ENCODE results near the gene RAB42. TPM values are rescaled to one million over a fixed set of nuclear protein-coding genes. Genes with fewer than 3 reads are reported as not detected.
"Not testable (repeated sequence)": the region's sequence is repeated elsewhere in the genome, so short reads cannot be mapped to it uniquely, and the experiment has no call there.

The RAB42 gene
- total and polyA plus RNA-seq, 10 of the 15 experiments (the other 5 are each of a cell fraction or from before 2014, with no cell fraction given): 0.16 to 4.5 (median 0.49) TPM

DNA sequence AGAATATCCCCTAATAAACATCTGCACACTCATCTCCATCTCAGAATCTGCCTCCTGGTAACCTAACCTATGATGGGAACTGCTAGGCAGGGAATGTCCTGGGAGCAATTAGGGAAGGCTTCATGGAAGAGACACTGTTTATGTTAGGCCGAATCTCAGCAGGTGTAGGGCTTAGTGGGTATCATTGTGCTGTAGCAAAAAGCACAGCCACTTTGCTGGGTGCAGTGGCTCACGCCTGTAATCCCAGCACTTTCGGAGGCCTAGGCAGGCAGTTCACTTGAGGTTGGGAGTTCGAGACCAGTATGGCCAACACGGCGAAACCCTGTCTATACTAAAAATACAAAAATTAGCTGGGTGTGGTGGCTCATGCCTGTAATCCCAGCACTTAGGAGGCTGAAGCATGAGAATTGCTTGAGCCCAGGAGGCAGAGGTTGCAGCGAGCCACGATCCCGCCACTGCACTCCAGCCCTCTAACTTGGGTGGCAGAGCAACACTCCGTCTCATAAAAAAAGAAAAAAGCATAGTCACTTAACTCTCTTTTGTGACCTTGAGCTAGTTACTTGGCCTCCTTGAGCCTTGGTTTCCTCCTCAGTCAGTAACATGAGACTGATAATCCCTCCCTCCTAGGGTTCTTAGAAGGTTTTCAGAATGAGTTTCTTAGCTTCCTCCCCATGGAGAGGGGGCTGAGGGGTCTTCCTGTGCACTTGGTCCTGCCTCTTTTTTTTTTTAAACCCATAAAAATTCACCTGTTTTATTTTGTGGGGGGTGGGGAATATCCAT is 3.5 kb downstream of the RAB42 start:
- 97% methylated on average over 10 of the region's 10 CpGs for WGBS (ENCODE audit: insufficient coverage, insufficient replicate concordance, low lambda C conversion rate, missing lambda C conversion rate)
- Histone ChIP-seq H3K27me3 (replicated peaks in 1 of 2; ENCODE audit: control insufficient read depth in 2 of 2, insufficient read depth in 2 of 2, low read length in 1 of 2) (no peaks in the 10 kb centered on the region), H3K9me3 (replicated peaks; ENCODE audit: control insufficient read depth, insufficient read depth, low read length) (no peaks in the 10 kb centered on the region), H3K27ac (ENCODE audit: control insufficient read depth, insufficient read depth) (no peak overlapping the region), H3K79me2 (ENCODE audit: control insufficient read depth, insufficient read depth, low read length) (no peaks in the 10 kb centered on the region), H3K4me1 (ENCODE audit: control insufficient read depth, insufficient read depth, low read length) (peaks cover 13% of the 10 kb centered on the region), H4K20me1 (ENCODE audit: control insufficient read depth, insufficient read depth) (no peaks in the 10 kb centered on the region), H3K36me3 (ENCODE audit: control insufficient read depth in 2 of 2, insufficient read depth in 2 of 2, low read length in 1 of 2) (no peaks in the 10 kb centered on the region; a peak in 1 of 4 replicates), H2AFZ (ENCODE audit: control insufficient read depth, low read depth, low read length) (no peak overlapping the region), H3K4me3 (no peak overlapping the region), H3K4me2 (ENCODE audit: control insufficient read depth, insufficient read depth) (no peak overlapping the region), H3K9ac (ENCODE audit: control insufficient read depth, insufficient read depth, low read length) (no peak overlapping the region)
- POLR2A ChIA-PET: interaction anchor here (0.7 to 1.0 kb wide), 2 partner anchors 12 to 822 kb away, joined by 3 to 6 read pairs; partner anchors contain the start of gene STX12
- intact Hi-C loops (cut with micrococcal nuclease; ENCODE audit: unreplicated experiment) (no loop called here), in situ Hi-C loops (cut with MboI) (no loop called here)
- RAD21 ChIA-PET (ENCODE audit: unreplicated experiment): interaction anchor here (0.7 kb wide), 1 partner anchor 349 kb away, joined by 3 read pairs; no protein-coding TSS in a partner anchor
- DNase-seq (ENCODE audit: low read depth, low spot score) (no peak), ATAC-seq (no peak), FAIRE-seq (no peak)
- SMC1A ChIA-PET (ENCODE audit: uncharacterized antibody, unreplicated experiment): interaction anchor here (0.6 to 1.0 kb wide), 2 partner anchors 43 to 89 kb away, joined by 3 read pairs; partner anchors contain the start of gene TRNAU1AP
- BruUV-seq (replicated peaks): no TSS peak
- TF ChIP-seq SUZ12 (IDR thresholded peaks at IDR 0.05; ENCODE audit: unreplicated experiment) (no peak), TCF3 (IDR thresholded peaks at IDR 0.05; ENCODE audit: borderline replicate concordance, insufficient read depth, low read depth, low read length) (no peak), EED (IDR thresholded peaks at IDR 0.05; ENCODE audit: low read depth) (no peak)
- TF ChIP-seq, protein P1, sequence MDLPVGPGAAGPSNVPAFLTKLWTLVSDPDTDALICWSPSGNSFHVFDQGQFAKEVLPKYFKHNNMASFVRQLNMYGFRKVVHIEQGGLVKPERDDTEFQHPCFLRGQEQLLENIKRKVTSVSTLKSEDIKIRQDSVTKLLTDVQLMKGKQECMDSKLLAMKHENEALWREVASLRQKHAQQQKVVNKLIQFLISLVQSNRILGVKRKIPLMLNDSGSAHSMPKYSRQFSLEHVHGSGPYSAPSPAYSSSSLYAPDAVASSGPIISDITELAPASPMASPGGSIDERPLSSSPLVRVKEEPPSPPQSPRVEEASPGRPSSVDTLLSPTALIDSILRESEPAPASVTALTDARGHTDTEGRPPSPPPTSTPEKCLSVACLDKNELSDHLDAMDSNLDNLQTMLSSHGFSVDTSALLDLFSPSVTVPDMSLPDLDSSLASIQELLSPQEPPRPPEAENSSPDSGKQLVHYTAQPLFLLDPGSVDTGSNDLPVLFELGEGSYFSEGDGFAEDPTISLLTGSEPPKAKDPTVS (IDR thresholded peaks at IDR 0.05; ENCODE audit: low read depth, low read length): no peak
- CTCF ChIA-PET: interaction anchor here (0.6 to 1.4 kb wide), 2 partner anchors 235 to 309 kb away, joined by 3 to 5 read pairs; no protein-coding TSS in a partner anchor

GRCh38 chr1:28596276-28596675 is 4.2 kb downstream of the RAB42 start:
- BruUV-seq (replicated peaks); H3K4me3 ChIP-seq; H3K9ac ChIP-seq (ENCODE audit: control insufficient read depth, insufficient read depth, low read length); H3K9me3 ChIP-seq (replicated peaks; ENCODE audit: control insufficient read depth, insufficient read depth, low read length); H3K36me3 ChIP-seq (ENCODE audit: control insufficient read depth in 2 of 2, insufficient read depth in 2 of 2, low read length in 1 of 2); H3K27ac ChIP-seq (ENCODE audit: control insufficient read depth, insufficient read depth); H3K27me3 ChIP-seq (replicated peaks in 1 of 2; ENCODE audit: control insufficient read depth in 2 of 2, insufficient read depth in 2 of 2, low read length in 1 of 2); H2AFZ ChIP-seq (ENCODE audit: control insufficient read depth, low read depth, low read length); in situ Hi-C loops (cut with MboI); ATAC-seq; H3K4me2 ChIP-seq (ENCODE audit: control insufficient read depth, insufficient read depth); H4K20me1 ChIP-seq (ENCODE audit: control insufficient read depth, insufficient read depth); intact Hi-C loops (cut with micrococcal nuclease; ENCODE audit: unreplicated experiment); H3K79me2 ChIP-seq (ENCODE audit: control insufficient read depth, insufficient read depth, low read length); DNase-seq (ENCODE audit: low read depth, low spot score); FAIRE-seq: not testable (repeated sequence)
- ChIA-PET RAD21 (ENCODE audit: unreplicated experiment) (interaction anchor here (9.3 kb wide), 1 partner anchor 17 kb away, joined by 108 read pairs; no protein-coding TSS in a partner anchor), SMC1A (ENCODE audit: uncharacterized antibody, unreplicated experiment) (interaction anchor here (1.0 kb wide), 1 partner anchor 43 kb away, joined by 3 read pairs; the partner anchor contains the start of gene TRNAU1AP), CTCF (interaction anchor here (0.6 to 1.6 kb wide), 4 partner anchors 17 to 310 kb away, joined by 3 to 5 read pairs (median 3); no protein-coding TSS in a partner anchor), POLR2A (interaction anchor here (0.6 to 1.0 kb wide), 3 partner anchors 13 to 823 kb away, joined by 3 to 6 read pairs (median 3); partner anchors contain the start of gene STX12)
- WGBS (ENCODE audit: insufficient coverage, insufficient replicate concordance, low lambda C conversion rate, missing lambda C conversion rate): 94% methylated on average over 11 of the region's 11 CpGs
- peaks cover 13% of the 10 kb centered on the region for H3K4me1 ChIP-seq (ENCODE audit: control insufficient read depth, insufficient read depth, low read length)

Data from GM12878 (cell line).